HUES64 (cell line): ENCODE data around the gene NECTIN1.

Source experiments
- H3K27ac ChIP-seq: 2 replicates; pipeline ENCODE4 v1.7.0; 2013; ENCODE audit warnings: low read depth, low read length, inconsistent platforms
- H3K27me3 ChIP-seq: 2 replicates; pipeline ENCODE4 v1.6.1; 2013; ENCODE audit warnings: mild to moderate bottlenecking, low read length; ENCODE audit not compliant: insufficient read depth
- H3K36me3 ChIP-seq: 2 replicates; pipeline ENCODE4 v1.6.1; 2013; ENCODE audit warnings: mild to moderate bottlenecking, low read length; ENCODE audit not compliant: insufficient read depth
- H3K4me1 ChIP-seq: 2 replicates; pipeline ENCODE4 v1.6.1; 2013; ENCODE audit warnings: mild to moderate bottlenecking, low read length, moderate library complexity; ENCODE audit not compliant: insufficient read depth
- H3K4me3 ChIP-seq: 2 replicates; pipeline ENCODE4 v1.5.1; 2013; ENCODE audit warnings: mild to moderate bottlenecking, low read length, moderate library complexity
- H3K9ac ChIP-seq: 2 replicates; pipeline ENCODE4 v1.6.1; 2013; ENCODE audit warnings: mild to moderate bottlenecking, low read depth, low read length
- H3K9me3 ChIP-seq: 2 replicates; pipeline ENCODE4 v1.6.1; 2013; ENCODE audit warnings: low read depth, low read length; ENCODE audit not compliant: insufficient read depth
- WGBS: fragments of 150-250, 120-280 bp; methylation state at CpG from one replicate; pipeline ENCODE4 v1.1.7; 2013; ENCODE audit warnings: missing lambda C conversion rate; 5-methylcytosine and 5-hydroxymethylcytosine counted together

NECTIN1 gene

DNA sequence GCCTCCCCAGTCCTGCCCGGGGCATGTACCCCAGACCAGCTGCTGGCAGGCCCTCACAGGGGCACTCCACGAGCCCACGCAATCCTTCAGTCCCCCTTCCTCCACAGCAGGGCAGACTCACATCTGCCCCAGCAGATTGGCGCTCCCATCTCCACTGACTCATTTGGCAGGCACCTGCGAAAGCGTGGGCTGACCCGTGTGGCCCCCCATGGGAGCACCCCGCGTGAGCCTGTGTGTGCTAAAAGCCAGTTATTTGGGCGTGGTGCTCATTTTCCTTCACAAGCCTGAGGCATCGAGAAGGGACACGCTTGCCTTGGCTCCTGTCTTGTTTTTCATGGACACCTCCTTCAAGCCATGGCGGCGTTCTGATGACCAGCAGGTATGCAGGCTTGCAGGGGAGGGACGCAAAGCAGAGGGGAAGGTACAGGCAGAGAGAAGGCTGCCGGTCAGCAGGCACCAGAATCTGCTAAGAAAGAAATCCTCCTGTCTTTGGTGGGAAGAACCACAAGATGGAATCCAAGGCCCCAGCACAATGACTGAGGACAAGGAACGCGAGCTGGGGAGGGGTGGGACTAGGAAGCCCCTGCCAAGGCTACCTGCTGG is 8.6 kb downstream of the NECTIN1 start:
- H3K4me1 ChIP-seq: peaks cover 50% of the 10 kb centered on the region
- no peak overlapping the region for H3K9ac ChIP-seq
- WGBS: 95% methylated on average over 18 of the region's 18 CpGs
- H3K9me3 ChIP-seq: no peaks in the 10 kb centered on the region
- H3K36me3 ChIP-seq: peaks cover 6% of the 10 kb centered on the region; the same call in 1 of the 2 replicates
- no peaks in the 10 kb centered on the region for H3K27me3 ChIP-seq
- H3K27ac ChIP-seq: no peak overlapping the region
- no peak overlapping the region for H3K4me3 ChIP-seq

DNA sequence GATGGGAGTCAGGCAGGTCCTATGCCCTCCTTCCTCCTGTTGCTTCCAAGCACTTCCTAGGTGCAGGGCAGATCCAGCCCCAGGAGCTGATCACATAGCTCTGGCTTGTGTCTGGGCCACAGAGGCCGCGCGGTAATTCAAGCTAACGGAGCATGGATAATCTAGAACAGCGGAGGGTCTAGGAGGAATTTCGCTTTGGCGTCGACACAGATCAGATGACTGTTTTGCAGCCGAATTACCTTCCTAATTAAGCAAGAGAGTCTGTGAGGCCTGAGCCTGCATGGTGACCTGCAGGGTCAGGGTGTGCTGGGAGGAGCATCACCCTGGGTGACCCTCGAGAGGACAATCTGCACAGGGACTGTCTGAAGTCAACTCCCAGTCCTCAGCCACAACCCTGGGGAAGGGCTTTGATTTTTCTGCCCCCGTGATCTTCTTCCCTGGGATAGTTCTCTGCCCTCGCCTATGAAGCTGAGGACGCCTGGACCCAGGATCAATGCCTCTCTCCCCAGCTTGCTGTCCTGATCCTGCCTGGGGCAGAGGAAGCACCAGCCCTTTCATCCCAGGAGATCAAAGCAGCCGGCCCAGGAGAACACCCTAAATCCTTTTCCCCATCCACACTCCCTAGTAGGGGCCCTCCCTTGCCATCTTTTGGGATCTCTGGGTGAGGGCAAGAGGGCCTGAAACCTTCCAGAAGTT is 11.0 kb downstream of the NECTIN1 start:
- H3K4me1 ChIP-seq: peaks cover 39% of the 10 kb centered on the region
- no peaks in the 10 kb centered on the region for H3K9me3 ChIP-seq
- peaks cover 6% of the 10 kb centered on the region; the same call in 1 of the 2 replicates for H3K36me3 ChIP-seq
- 72% methylated on average over 14 of the region's 14 CpGs for WGBS
- H3K27ac ChIP-seq: no peak overlapping the region
- no peak overlapping the region for H3K4me3 ChIP-seq
- H3K9ac ChIP-seq: no peak overlapping the region
- H3K27me3 ChIP-seq: no peaks in the 10 kb centered on the region

DNA sequence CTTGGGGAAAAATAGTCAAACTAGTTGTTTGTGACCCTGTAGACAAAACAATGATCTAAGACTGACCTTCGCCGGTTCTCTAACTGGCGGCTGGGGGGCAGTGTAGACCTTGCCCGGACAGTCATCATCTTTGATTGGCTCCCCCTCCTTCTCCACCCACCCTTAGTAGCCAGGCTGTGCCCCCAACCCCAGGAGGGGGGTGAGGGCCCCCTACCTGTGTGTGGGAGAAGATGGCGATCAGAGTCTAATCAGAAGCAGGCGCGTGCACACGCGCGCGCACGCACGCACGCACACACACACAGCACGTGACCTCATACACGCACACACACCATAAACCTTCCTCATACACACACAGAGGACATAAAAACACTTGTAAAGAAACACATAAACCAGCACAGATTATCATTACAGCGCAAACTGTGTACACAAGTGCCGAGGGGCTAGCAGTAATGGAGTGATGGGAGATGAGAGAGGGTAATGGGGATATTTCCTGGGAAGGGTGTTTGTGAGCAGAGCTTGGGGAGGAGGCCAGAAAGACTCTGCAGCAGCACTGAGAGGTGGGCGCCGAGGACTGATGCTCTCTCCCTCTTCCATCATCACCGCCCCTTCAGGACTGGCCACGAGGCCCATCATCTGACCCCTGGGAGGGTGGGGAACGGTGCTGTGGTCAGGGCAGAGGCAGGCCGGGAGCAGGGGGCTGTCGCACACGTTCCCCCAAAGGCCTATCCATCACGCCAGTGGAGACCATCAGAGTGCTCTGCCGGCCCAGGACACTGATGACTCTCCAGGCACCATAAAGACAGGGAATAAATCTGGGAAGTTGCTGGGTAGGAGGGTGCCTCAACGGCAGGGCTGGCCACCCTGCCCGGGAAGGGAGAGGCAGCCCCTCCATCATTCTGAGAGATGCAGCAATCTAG is 12.2 kb downstream of the NECTIN1 start:
- Histone ChIP-seq H3K27ac (no peak overlapping the region), H3K27me3 (no peaks in the 10 kb centered on the region), H3K9ac (no peak overlapping the region), H3K4me1 (peaks cover 40% of the 10 kb centered on the region), H3K9me3 (no peaks in the 10 kb centered on the region), H3K36me3 (peaks cover 7% of the 10 kb centered on the region; the same call in 1 of the 2 replicates), H3K4me3 (no peak overlapping the region)
- 93% methylated on average over 30 of the region's 30 CpGs for WGBS

DNA sequence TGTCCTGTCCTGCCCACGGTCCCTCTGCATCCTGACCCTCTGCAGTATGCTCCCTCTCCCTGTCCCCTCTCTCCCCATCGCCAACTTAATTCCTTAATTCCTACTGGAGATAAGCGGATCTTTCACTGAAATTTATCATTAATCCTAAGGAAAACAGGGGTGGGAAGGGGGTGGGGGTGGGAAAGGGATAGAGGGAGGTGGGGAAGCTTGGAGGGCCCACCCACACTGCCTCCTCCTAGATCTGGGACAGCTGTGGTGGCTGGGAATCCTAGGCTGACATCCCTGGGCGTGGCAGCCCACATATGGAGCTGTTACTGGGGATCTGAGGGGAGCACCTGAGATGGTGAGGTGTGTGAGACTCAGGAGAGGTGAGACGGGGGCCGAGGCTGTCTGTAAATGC is 14.4 kb downstream of the NECTIN1 start:
- Histone ChIP-seq H3K9me3 (no peaks in the 10 kb centered on the region), H3K27ac (no peak overlapping the region), H3K9ac (no peak overlapping the region), H3K36me3 (peaks cover 5% of the 10 kb centered on the region; the same call in 1 of the 2 replicates), H3K27me3 (no peaks in the 10 kb centered on the region), H3K4me1 (peaks cover 36% of the 10 kb centered on the region), H3K4me3 (no peak overlapping the region)
- WGBS: 79% methylated on average over 5 of the region's 6 CpGs

DNA sequence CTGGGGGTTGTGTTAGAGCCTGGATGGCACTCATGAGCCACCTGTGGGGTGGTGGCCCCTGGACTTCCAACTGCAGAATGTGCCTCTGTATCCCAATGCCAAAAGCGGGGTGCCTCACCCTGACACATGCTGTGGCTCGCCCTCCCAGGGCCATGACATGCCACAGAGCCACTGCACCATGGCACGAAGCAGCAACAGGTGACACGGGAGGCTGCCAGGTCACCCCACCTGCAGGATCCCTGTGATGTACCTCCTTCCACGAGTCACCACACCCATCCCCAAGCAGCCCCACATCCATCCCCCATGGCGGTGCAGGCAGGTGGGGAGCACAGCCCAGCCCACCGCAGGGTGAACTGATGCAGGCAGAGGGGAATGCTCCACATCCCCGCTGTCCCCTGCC is 14.8 kb downstream of the NECTIN1 start:
- Histone ChIP-seq H3K27me3 (no peaks in the 10 kb centered on the region), H3K9ac (no peak overlapping the region), H3K4me1 (peaks cover 37% of the 10 kb centered on the region), H3K27ac (no peak overlapping the region), H3K36me3 (peaks cover 5% of the 10 kb centered on the region; the same call in 1 of the 2 replicates), H3K9me3 (no peaks in the 10 kb centered on the region), H3K4me3 (no peak overlapping the region)
- WGBS: 89% methylated on average over 8 of the region's 8 CpGs

DNA sequence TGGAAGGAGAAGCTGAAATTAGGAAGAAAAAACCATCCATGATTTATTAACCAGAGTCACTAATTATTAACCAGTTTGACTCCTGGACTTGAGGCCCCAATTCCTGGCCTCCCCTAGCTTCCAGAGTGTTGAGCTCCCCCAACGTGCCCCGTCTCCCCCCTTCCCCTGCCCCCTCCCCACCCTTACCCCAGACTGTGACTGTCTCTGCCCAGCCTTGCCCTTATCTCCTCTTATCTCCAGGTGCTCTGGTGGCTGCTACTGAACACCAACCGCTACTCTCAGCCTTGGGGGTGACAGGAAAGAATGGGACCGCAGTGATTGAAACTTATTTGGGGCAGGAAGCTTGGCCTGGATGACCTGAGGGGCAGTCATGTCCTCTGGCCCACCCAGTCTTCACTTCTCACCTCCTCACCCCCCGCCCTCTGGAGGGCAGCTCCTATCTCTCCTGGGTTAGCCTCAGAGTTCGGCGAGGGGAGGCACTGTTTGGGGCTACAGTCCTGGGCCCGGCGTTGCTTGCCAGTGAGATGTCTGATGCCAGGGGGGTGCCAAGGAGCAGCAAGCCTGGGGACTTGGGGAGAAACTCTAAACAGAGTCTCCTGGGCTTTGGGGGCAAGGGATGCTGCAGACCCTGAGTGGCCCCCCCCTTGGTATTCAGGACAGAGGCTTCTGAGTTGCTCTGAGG is 15.5 kb downstream of the NECTIN1 start:
- H3K27ac ChIP-seq: no peak overlapping the region
- no peak overlapping the region for H3K9ac ChIP-seq
- no peaks in the 10 kb centered on the region for H3K9me3 ChIP-seq
- 66% methylated on average over 9 of the region's 9 CpGs for WGBS
- H3K4me1 ChIP-seq: peaks cover 37% of the 10 kb centered on the region
- peaks cover 5% of the 10 kb centered on the region; the same call in 1 of the 2 replicates for H3K36me3 ChIP-seq
- H3K4me3 ChIP-seq: no peak overlapping the region
- H3K27me3 ChIP-seq: no peaks in the 10 kb centered on the region

DNA sequence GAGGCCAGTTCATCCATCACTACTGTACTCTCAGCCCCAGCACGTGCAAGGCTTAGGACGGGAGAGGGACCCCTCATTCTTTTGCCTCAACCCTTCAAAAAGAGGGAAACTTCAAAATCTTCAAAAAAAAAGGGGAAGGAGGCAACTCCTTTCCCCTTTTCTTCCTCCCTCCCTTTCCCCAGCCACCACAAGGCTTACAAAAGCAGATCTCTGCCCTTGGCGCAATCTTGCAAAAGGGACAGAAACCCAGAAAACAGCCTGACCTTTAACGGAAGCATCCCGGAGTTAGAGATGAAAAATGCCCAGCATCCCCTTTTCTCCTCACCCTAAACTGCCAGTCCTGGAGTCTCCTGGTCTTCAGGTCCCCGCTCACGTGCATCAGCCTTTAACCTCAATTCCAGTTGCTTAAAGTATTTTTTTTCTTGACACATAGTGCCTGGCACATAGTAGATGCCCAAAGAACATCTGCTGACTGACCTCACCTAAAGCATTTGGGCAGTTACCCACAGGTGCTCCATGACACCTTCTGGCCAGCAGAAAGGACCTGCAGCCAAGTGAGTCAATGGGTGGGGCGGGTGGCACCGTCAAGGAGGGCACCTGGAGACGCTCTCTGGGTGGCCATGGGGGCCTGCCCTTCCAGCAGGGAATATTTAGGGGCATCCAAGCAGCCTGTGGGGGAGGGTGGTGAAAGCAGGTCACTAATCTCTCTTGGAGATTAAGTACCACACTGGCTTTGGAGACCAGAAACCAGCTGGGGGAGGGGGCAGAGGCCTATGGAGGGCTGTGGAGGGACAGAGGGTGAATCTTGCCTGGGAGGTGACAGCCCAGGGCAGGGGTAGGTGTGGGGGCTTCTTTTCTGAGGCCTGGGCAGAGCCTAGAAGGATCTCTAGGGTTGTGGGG is 16.3 kb downstream of the NECTIN1 start:
- H3K4me3 ChIP-seq: no peak overlapping the region
- H3K9ac ChIP-seq: no peak overlapping the region
- no peaks in the 10 kb centered on the region for H3K27me3 ChIP-seq
- H3K27ac ChIP-seq: no peak overlapping the region
- peaks cover 5% of the 10 kb centered on the region; the same call in 1 of the 2 replicates for H3K36me3 ChIP-seq
- H3K4me1 ChIP-seq: peaks cover 32% of the 10 kb centered on the region
- WGBS: 66% methylated on average over 10 of the region's 10 CpGs
- no peaks in the 10 kb centered on the region for H3K9me3 ChIP-seq

DNA sequence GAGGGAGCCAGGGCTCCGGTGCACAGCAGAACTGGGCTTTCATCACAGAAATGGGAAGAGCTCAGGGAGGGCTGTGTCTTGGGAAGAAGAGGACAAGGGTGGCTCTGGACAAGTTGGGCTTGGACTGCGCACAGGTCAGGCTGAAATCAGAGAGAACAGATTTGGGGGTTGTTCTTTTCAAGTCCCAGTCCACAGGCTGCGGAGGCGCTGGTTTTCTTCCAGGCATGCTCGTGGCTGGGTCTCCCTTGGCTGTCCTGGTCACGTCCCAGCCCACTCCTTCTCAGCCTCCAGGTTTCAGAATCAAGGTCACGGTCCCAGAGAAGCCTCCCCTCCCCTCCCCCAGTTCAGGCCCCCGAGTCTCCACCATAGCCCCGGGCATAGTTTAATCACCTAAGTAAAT is 17.0 kb downstream of the NECTIN1 start:
- 79% methylated on average over 9 of the region's 9 CpGs for WGBS
- Histone ChIP-seq H3K9ac (no peak overlapping the region), H3K36me3 (peaks cover 5% of the 10 kb centered on the region; the same call in 1 of the 2 replicates), H3K4me1 (peaks cover 26% of the 10 kb centered on the region), H3K4me3 (no peak overlapping the region), H3K27ac (no peak overlapping the region), H3K27me3 (no peaks in the 10 kb centered on the region), H3K9me3 (no peaks in the 10 kb centered on the region)

DNA sequence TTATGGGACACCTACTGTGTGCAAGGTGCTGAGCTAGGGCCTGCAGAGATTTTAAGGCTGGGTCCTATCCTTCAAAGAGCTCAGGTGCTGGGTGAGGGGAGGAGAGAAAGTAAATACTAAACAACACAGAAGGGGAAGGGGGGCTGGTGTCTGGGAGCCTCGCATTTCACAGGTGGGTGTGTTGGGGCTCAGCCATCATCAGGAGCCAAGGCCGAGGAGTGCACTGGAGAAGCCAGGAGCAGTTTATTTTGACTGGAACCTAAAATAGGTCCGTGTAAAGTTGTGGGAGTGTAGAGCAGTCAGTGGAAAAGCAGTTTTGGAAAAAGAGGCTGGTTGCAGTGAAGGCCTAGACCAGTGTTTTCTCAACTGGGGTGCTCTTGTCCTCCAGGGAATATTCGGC is 17.5 kb downstream of the NECTIN1 start:
- Histone ChIP-seq H3K27me3 (no peaks in the 10 kb centered on the region), H3K36me3 (peaks cover 5% of the 10 kb centered on the region; the same call in 1 of the 2 replicates), H3K4me3 (no peak overlapping the region), H3K4me1 (peaks cover 26% of the 10 kb centered on the region), H3K27ac (no peak overlapping the region), H3K9me3 (no peaks in the 10 kb centered on the region), H3K9ac (no peak overlapping the region)
- WGBS: 81% methylated on average over 4 of the region's 4 CpGs

DNA sequence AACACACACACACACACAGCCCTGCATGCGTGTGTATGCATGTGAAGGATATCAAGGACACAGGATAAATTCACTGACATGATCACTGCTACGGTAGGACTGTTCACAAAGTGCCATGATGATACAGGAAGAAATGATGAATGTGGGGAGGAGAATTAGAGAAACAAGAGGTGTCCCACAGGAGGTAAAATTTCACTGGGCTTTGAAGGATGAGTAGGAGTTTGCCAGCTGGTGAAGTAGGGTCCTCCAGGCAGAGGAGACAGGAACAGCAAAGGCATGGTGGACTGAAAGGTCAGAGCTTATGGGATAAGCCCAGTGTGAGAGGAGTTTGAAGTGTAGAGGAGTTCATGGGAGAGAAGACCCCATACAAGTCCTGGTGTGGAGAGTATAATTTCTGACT is 18.6 kb downstream of the NECTIN1 start:
- Histone ChIP-seq H3K4me3 (no peak overlapping the region), H3K27ac (no peak overlapping the region), H3K4me1 (peaks cover 19% of the 10 kb centered on the region), H3K9ac (no peak overlapping the region), H3K9me3 (no peaks in the 10 kb centered on the region), H3K27me3 (no peaks in the 10 kb centered on the region), H3K36me3 (peaks cover 5% of the 10 kb centered on the region; the same call in 1 of the 2 replicates)
- WGBS: 93% methylated on average over 2 of the region's 2 CpGs
